HEK293T (cell line): Measurements from ENCODE around the gene TOP3B.

Experiments
- FOXM1 ChIP-seq: fragments of 450-650 bp; IDR thresholded peaks from 2 replicates; pipeline ENCODE4 v1.6.1; 2017; ENCODE audit warnings: mild to moderate bottlenecking, borderline replicate concordance
- SP1 ChIP-seq: fragments of 450-650 bp; IDR thresholded peaks from 2 replicates; pipeline ENCODE4 v1.6.1; 2017
- ZNF384 ChIP-seq: fragments of 450-650 bp; IDR thresholded peaks from 2 replicates; pipeline ENCODE4 v1.6.1; 2016
- TF ChIP-seq, protein P1 (sequence below): fragments of 450-650 bp; IDR thresholded peaks from 2 replicates; pipeline ENCODE4 v1.6.1; 2016

DNA sequence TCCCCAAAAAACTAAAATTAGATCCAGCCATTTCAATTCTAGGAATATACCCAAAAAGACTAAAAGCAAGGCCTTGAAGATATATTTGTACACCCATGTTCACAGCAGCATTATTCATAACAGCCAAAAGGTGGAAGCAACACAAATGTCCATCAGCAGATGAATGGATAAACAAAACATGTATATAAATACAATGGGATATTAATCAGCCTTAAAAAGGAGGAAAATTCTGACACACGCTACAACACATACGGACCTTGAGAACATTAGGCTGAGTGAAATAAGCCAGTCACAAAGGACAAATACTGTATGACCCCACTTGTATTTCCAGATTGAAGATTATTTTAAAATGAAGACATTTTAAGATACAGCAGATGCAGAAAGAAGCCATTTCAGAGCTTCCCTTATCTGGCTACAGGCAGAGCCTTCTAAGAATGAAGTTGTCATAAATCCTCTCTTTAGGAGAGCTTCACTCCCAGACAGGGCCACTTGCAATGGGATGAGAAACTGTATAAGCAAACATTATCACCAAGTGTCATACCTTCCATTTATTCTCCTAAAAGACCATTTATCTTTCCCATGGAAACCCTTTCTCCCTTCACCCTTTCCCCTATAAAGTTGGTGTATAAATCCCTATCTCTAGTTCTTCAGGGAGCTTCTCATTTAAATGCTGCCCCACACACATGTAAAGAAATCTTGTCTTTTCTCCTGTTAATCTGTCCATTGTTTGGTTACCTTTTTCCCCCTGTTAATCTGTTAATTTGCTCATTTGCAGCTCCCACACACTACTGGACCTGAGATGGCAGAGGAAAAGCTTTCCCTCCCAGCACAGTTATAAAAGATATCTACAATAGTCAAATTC is 19.3 kb upstream of the TOP3B start:
- TF ChIP-seq ZNF384 (no peak), FOXM1 (no peak), SP1 (no peak)
- TF ChIP-seq, protein P1, sequence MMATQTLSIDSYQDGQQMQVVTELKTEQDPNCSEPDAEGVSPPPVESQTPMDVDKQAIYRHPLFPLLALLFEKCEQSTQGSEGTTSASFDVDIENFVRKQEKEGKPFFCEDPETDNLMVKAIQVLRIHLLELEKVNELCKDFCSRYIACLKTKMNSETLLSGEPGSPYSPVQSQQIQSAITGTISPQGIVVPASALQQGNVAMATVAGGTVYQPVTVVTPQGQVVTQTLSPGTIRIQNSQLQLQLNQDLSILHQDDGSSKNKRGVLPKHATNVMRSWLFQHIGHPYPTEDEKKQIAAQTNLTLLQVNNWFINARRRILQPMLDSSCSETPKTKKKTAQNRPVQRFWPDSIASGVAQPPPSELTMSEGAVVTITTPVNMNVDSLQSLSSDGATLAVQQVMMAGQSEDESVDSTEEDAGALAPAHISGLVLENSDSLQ: no peak
